GM12874 (cell line): Measurements from ENCODE around the gene KRTAP10-5.
"Not testable (repeated sequence)": the region's sequence is repeated elsewhere in the genome, so short reads cannot be mapped to it uniquely, and the experiment has no call there.

Experiments
- CTCF ChIP-seq: IDR thresholded peaks from 2 replicates; pipeline ENCODE4 v1.5.1; 2011; ENCODE audit warnings: low read depth, mild to moderate bottlenecking, control low read depth, low read length, moderate library complexity; ENCODE audit not compliant: insufficient read depth

The KRTAP10-5 gene

GRCh38 chr21:44574457-44575306 lies 5.7 kb downstream of the KRTAP10-5 start:
- TF ChIP-seq CTCF, result no peak

GRCh38 chr21:44573630-44574456 lies 6.6 kb downstream of the KRTAP10-5 start, which contains the start of gene KRTAP10-4:
KRTAP10-4 (plus strand) TSS chr21:44573729; CDS start chr21:44573759, 30 bp downstream.
- not testable (repeated sequence) for TF ChIP-seq CTCF

GRCh38 chr21:44572959-44573583 lies 7.3 kb downstream of the KRTAP10-5 start:
- TF ChIP-seq CTCF, result no peak

- no peak for TF ChIP-seq CTCF
These were observed 8.3 kb downstream of the KRTAP10-5 start for GRCh38 chr21:44571844-44572782.

GRCh38 chr21:44571296-44571695 lies 9.1 kb downstream of the KRTAP10-5 start:
- no peak for TF ChIP-seq CTCF

- TF ChIP-seq CTCF, result no peak
These were observed 10.4 kb downstream of the KRTAP10-5 start for GRCh38 chr21:44569861-44570517.
